UCSD-AML1 (cell line): ENCODE results near the gene SMAD2.
"Not testable (repeated sequence)": the region's sequence is repeated elsewhere in the genome, so short reads cannot be mapped to it uniquely, and the experiment has no call there.

ENCODE experiments used
- DNase-seq: peaks from one replicate; lab custom pipeline; 2025; ENCODE audit not compliant: unreplicated experiment; lab: John Stamatoyannopoulos, UW

SMAD2 gene

DNA sequence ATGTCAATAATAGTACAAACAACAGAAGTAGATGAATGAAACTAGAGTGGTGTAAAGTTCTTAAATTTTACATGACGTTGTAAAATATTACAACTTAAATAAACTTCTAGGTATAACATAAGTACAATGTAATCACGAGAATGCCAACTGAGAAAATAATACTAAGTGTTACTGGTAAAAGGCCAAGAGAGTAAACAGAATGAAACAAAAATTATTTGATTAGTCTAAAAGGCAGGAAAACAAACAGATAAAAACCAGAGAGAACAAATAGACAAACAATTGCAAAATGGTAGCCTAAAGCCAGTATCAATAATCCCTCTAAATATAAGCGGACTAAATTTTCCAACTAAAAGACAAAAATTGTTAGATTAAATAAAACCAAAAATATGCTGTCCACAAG is 71.9 kb downstream of the SMAD2 start:
- no peak for DNase-seq

GRCh38 chr18:47847635-47848034 is 82.8 kb downstream of the SMAD2 start:
- DNase-seq = no peak

DNA sequence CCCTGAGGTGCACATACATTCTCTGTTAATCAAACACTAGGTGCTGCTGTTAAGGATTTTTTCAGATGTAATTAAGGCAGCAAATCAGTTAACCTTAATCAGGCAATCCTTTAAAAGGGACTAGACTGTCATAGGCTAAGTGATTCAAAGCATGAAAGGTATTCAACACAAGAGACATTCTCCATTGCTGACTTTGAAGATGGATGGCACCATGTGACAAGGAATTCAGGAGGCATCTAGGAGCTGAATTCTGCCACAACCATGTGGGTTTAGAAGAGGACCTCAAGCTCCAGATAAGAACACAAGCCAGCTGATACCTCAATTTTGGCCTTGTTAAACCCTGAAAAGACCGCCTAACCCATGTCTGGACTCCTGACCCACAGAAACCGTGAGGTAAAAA is 84.0 kb downstream of the SMAD2 start:
- DNase-seq = no peak

- DNase-seq = no peak
Measured at GRCh38 chr18:47844828-47845498, 85.5 kb downstream of the SMAD2 start.

- DNase-seq = no peak
Measured at GRCh38 chr18:47842836-47843235, 87.6 kb downstream of the SMAD2 start.

GRCh38 chr18:47838396-47838795 is 92.1 kb downstream of the SMAD2 start:
- DNase-seq = no peak

DNA sequence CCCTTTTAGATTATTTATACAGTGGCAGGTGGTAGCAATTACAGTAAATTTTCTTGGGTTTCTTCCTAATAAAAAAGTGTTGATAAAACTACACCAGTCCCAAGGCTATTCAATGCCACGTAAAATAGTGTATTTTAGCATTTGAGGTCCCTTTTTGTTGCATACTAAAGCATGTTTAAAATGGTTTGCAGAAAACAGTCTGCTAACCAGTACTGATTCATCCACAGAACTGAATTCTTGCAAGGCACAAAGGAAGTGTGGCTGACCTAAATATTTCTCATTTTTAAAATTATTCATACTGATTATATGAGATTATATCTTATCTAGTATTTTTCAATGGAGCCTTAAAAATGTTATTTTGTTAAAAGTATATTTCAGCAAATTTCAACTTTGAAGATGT is 98.1 kb downstream of the SMAD2 start:
- no peak for DNase-seq

- DNase-seq = no peak
Measured at GRCh38 chr18:47831351-47831750, 99.1 kb downstream of the SMAD2 start.

DNA sequence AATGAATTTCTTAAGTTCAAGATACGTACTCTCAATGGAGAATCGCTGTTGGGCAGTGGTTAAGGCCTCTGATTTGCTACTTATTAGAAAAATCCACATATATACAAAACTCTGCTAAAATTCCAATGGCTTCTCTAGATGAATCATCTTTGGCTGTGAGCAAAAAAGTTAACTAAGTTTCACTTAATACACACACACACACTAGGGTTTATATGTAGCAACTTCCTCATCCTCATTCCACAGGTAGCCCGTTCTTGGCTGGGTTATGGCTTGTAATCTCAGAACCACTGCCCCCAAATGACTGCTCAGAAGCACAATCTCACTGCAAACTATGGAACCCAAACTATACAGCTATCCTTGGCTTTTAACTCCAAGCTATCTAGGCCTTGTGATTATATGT is 99.7 kb downstream of the SMAD2 start:
- no peak for DNase-seq

GRCh38 chr18:47829831-47830230 is 100.6 kb downstream of the SMAD2 start:
- DNase-seq = no peak

DNA sequence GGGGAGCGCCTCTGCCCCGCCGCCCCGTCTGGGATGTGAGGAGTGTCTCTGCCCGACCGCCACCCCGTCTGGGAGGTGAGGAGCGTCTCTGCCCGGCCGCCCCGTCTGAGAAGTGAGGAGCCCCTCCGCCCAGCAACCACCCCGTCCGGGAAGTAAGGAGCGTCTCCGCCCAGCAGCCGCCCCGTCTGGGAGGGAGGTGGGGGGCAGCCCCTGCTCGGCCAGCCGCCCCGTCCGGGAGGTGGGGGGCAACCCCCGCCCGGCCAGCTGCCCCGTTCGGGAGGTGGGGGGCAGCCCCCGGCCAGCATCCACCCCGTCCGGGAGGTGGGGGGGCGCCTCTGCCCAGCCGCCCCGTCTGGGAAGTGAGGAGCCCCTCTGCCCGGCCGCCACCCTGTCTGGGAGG is 102.4 kb downstream of the SMAD2 start:
- not testable (repeated sequence) for DNase-seq

GRCh38 chr18:47826157-47827074 is 104.0 kb downstream of the SMAD2 start:
- no peak for DNase-seq

GRCh38 chr18:47821314-47821713 is 109.1 kb downstream of the SMAD2 start:
- DNase-seq = no peak

DNA sequence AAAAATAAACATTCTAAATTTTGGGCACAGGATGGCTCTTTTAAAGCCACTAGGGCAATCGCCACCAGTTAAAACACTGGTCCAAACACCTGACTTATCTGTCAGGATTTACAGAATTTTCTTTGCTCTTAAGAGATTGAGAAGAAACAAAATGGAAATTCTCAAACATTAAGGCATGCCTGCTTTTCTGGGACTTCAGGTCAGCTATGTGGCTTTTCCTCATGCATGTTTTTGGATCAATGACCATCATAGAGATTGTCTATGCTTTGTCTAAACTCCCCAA is 112.7 kb downstream of the SMAD2 start:
- DNase-seq = no peak

DNA sequence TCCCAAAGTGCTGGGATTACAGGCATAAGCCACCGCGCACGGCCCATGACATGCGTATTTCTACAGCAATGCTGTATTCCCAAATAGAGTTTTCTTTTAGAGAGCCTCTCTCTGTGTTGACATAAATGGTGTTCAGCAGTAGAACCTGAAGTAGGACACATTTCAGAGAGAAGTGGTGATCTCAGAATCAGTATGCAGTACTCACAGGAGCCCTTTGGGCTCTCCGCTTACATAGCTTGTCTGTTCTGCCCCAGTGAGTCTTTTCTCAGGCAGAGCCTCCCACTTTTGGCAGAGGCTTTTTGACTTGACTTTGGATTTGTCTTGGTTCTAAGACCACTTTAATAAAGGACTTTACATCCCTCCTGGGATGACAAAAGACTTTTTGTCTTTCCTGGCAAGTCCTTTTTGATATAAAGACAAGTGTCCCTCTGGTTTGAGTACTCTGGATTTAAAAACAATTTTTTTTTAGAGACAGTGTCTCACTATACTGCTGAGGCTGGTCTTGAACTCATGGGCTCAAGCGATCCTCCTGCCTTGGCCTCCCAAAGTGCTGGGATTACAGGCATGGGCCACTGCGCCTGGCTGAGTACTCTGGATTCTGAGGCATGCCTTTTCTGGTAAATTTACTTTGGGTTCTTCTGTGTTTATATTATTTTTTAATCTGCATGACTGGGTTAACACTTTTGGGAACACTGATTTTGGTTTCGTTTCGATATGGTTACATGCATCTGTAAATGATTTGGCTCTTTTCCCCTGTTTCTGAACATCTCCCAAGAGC is 113.3 kb downstream of the SMAD2 start:
- no peak for DNase-seq

GRCh38 chr18:47815486-47816270 is 114.8 kb downstream of the SMAD2 start:
- no peak for DNase-seq

DNA sequence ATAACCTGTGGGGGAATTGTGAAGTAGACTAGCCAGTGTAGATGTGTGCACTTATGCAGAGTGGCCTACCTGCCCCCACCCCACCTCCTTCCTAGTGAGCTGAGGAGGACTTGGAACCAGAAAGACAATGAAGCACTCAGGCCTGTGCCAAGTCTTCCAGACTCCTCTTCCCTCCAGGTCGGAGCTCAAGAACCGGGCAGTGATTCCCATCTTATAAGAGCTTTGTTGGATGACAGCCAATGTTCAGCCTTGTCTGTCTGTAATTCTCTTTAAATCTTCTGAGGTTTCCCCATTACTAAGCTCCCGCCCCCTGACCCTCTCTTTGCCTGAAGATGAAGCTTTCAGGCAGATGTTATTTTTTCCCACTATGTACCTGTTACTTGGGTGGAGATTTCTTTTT is 121.0 kb downstream of the SMAD2 start:
- no peak for DNase-seq

- DNase-seq = no peak
Measured at GRCh38 chr18:47802802-47803201, 127.7 kb downstream of the SMAD2 start.

- DNase-seq = no peak
Measured at GRCh38 chr18:47801817-47802216, 128.6 kb downstream of the SMAD2 start.

- no peak for DNase-seq
Measured at GRCh38 chr18:47800756-47801155, 129.7 kb downstream of the SMAD2 start.

DNA sequence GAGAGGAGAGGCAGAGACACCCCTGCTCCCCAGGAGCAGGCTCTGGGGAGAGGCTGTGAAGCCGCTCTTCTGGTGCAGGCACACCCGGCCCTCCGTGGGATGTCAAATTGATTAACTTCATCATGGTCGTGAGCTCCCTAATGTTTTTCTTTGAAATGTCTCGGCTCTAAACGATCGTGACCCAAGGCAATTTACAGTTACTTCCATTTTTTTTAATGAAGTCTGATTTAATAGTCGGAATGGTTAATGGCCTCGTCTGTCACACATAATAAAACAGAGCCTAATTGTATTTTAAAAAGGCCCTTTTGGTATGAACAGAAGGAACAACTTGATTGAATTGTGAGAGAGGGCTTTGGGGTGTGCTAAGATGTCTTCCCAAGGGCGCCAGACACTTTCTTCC is 130.2 kb downstream of the SMAD2 start:
- no peak for DNase-seq
